Ectodermal cell (in vitro differentiated cells): ENCODE results near the gene POU2F1.
"Not testable (repeated sequence)": the region's sequence is repeated elsewhere in the genome, so short reads cannot be mapped to it uniquely, and the experiment has no call there.

Source experiments
- H3K27ac ChIP-seq: 2 replicates; pipeline ENCODE4 v1.7.0; 2013; ENCODE audit warnings: mild to moderate bottlenecking, low read depth, low read length; ENCODE audit not compliant: insufficient read depth, poor library complexity, severe bottlenecking
- H3K27me3 ChIP-seq: 2 replicates; pipeline ENCODE4 v1.7.0; 2013; ENCODE audit warnings: mild to moderate bottlenecking, low read length; ENCODE audit not compliant: insufficient read depth, control insufficient read depth, poor library complexity, severe bottlenecking
- H3K36me3 ChIP-seq: one replicate; pipeline ENCODE4 v1.7.0; 2013; ENCODE audit warnings: low read length; ENCODE audit not compliant: control insufficient read depth, insufficient read depth
- H3K4me1 ChIP-seq: one replicate; pipeline ENCODE4 v1.7.0; 2013; ENCODE audit warnings: low read length; ENCODE audit not compliant: control insufficient read depth, insufficient read depth
- H3K4me3 ChIP-seq: 2 replicates; pipeline ENCODE4 v1.7.0; 2013; ENCODE audit warnings: low read depth, low read length, control low read depth; ENCODE audit not compliant: insufficient read depth
- H3K9me3 ChIP-seq: 2 replicates; pipeline ENCODE4 v1.7.0; 2013; ENCODE audit warnings: mild to moderate bottlenecking, low read length, moderate library complexity; ENCODE audit not compliant: control insufficient read depth
- WGBS, 2 experiments: methylation state at CpG; one replicate each; pipeline ENCODE4 v1.1.7; 2013; ENCODE audit warnings: missing lambda C conversion rate in 2 of 2; 5-methylcytosine and 5-hydroxymethylcytosine counted together

The POU2F1 gene

GRCh38 chr1:167230437-167230836 is 9.8 kb downstream of the POU2F1 start:
- no peaks in the 10 kb centered on the region for H3K9me3 ChIP-seq
- H3K4me3 ChIP-seq, result no peak overlapping the region
- no peaks in the 10 kb centered on the region for H3K27me3 ChIP-seq
- H3K36me3 ChIP-seq, result no peaks in the 10 kb centered on the region
- H3K4me1 ChIP-seq, result peaks cover 15% of the 10 kb centered on the region
- no peak overlapping the region for H3K27ac ChIP-seq

DNA sequence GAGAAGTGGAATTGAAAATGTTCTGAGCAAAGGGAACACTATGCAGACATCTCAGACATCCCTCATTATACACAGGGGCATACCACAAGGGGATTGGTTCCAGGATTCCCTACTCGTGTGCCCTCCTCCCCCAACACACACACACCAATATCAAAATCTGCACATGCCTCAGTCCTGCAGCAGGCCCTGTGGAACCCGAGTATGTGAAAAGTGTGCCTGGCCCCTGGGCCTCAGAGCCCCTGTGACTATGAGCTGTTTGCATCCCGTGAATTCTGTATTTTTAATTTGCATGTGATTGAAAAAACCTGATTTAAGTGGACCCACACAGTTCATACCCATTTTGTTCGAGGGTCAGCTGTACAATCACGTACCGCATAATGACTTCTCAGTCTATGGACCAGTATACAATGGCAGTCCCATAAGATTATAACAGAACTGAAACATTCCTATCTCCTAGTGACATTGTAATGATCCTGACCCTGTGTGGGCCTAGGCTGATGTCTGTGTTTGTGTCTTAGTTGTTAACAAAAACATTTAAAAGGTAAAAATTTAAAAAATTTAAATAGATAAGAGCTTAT is 11.3 kb downstream of the POU2F1 start:
- WGBS, 2 experiments, result 90% methylated on average over 6 of the region's 6 CpGs
- no peaks in the 10 kb centered on the region for H3K9me3 ChIP-seq
- H3K27ac ChIP-seq, result no peak overlapping the region
- peaks cover 11% of the 10 kb centered on the region for H3K4me1 ChIP-seq
- H3K4me3 ChIP-seq, result no peak overlapping the region
- no peaks in the 10 kb centered on the region for H3K36me3 ChIP-seq
- no peaks in the 10 kb centered on the region for H3K27me3 ChIP-seq

GRCh38 chr1:167232801-167233200 is 12.1 kb downstream of the POU2F1 start:
- 89 to 95% methylated on average over 2 of the region's 2 CpGs for WGBS, 2 experiments
- H3K4me1 ChIP-seq, result peaks cover 6% of the 10 kb centered on the region
- no peaks in the 10 kb centered on the region for H3K9me3 ChIP-seq

GRCh38 chr1:167233373-167233772 is 12.7 kb downstream of the POU2F1 start:
- Histone ChIP-seq H3K27ac (no peak overlapping the region), H3K27me3 (no peaks in the 10 kb centered on the region), H3K36me3 (no peaks in the 10 kb centered on the region), H3K4me1 (peaks cover under 1% of the 10 kb centered on the region), H3K9me3 (no peaks in the 10 kb centered on the region), H3K4me3 (no peak overlapping the region)
- WGBS, 2 experiments, result 100% methylated on average over 1 of the region's 1 CpG

More at GRCh38 chr1:167232801-167233200, 12.1 kb downstream of the POU2F1 start:
- Histone ChIP-seq H3K36me3 (no peaks in the 10 kb centered on the region), H3K27ac (no peak overlapping the region), H3K4me3 (no peak overlapping the region), H3K27me3 (no peaks in the 10 kb centered on the region)

DNA sequence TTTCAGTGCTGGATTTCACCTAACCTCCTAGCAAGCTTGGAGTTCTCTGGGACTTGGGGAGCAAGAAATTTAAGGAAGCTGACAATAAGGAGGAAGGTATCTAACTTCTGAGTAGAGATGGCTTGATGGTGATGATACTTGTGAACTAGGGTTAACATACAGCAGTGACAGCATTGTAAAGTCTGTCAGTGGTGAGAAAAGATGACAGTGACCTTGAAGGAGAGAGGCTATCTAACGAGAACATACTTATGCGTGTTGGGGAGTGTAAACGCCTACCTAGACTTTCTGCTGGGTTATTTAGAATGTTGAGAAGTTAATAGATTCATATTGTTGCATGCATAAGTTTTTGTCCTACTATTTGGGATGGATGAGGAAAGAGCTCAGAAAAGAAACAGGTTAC is 16.3 kb downstream of the POU2F1 start:
- Histone ChIP-seq H3K4me3 (no peak overlapping the region), H3K9me3 (no peaks in the 10 kb centered on the region), H3K27me3 (no peaks in the 10 kb centered on the region), H3K36me3 (no peaks in the 10 kb centered on the region), H3K27ac (no peak overlapping the region), H3K4me1 (no peaks in the 10 kb centered on the region)
- 95 to 96% methylated on average over 3 of the region's 3 CpGs for WGBS, 2 experiments

- H3K9me3 ChIP-seq, result no peaks in the 10 kb centered on the region
- H3K27me3 ChIP-seq, result no peaks in the 10 kb centered on the region
- H3K36me3 ChIP-seq, result no peaks in the 10 kb centered on the region
Observed at GRCh38 chr1:167238713-167239112, 18.0 kb downstream of the POU2F1 start.

DNA sequence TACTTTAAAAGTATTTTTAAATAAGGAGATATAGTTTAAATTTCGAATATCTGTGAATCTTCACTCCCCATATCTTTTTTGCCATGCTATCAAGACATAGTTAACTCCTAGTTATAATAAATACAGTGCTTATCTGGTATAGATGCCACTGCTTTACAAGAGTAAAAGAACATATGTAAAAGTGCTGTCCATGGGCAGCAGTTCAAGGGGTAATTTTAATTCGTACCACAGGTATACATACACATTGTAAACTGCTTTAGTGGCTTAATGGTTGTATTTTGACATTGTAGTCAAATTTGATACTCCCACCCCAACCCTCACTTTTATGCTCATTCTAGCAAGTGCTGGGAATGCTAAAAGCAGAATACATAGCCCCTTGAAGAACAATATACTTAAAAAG is 18.6 kb downstream of the POU2F1 start:
- Histone ChIP-seq H3K36me3 (no peaks in the 10 kb centered on the region), H3K4me3 (no peak overlapping the region), H3K27me3 (no peaks in the 10 kb centered on the region), H3K9me3 (no peaks in the 10 kb centered on the region), H3K4me1 (no peaks in the 10 kb centered on the region), H3K27ac (no peak overlapping the region)
- 100% methylated on average over 1 of the region's 2 CpGs; no CpG with 5 or more reads in 1 of the 2 experiments for WGBS, 2 experiments

More at GRCh38 chr1:167238713-167239112, 18.0 kb downstream of the POU2F1 start:
- Histone ChIP-seq H3K27ac (no peak overlapping the region), H3K4me1 (no peaks in the 10 kb centered on the region), H3K4me3 (no peak overlapping the region)

- Histone ChIP-seq H3K27me3 (no peaks in the 10 kb centered on the region), H3K9me3 (no peaks in the 10 kb centered on the region), H3K4me3 (no peak overlapping the region), H3K4me1 (no peaks in the 10 kb centered on the region), H3K36me3 (no peaks in the 10 kb centered on the region), H3K27ac (no peak overlapping the region)
- 93 to 96% methylated on average over 2 of the region's 2 CpGs for WGBS, 2 experiments
Observed at GRCh38 chr1:167244244-167244643, 23.6 kb downstream of the POU2F1 start.

GRCh38 chr1:167245168-167245567 is 24.5 kb downstream of the POU2F1 start:
- WGBS, 2 experiments, result 87 to 97% methylated on average over 5 of the region's 5 CpGs
- not testable (repeated sequence) for H3K36me3 ChIP-seq, H3K9me3 ChIP-seq, H3K27me3 ChIP-seq, H3K4me3 ChIP-seq, H3K4me1 ChIP-seq, H3K27ac ChIP-seq

- Histone ChIP-seq H3K4me1 (no peaks in the 10 kb centered on the region), H3K4me3 (no peak overlapping the region), H3K27me3 (no peaks in the 10 kb centered on the region), H3K9me3 (no peaks in the 10 kb centered on the region), H3K36me3 (no peaks in the 10 kb centered on the region), H3K27ac (no peak overlapping the region)
- WGBS, 2 experiments, result 76% methylated on average over 5 of the region's 5 CpGs
Observed at GRCh38 chr1:167246971-167247370, 26.3 kb downstream of the POU2F1 start.

GRCh38 chr1:167247754-167248153 is 27.1 kb downstream of the POU2F1 start:
- H3K4me1 ChIP-seq, result no peaks in the 10 kb centered on the region
- no peaks in the 10 kb centered on the region for H3K9me3 ChIP-seq
- H3K4me3 ChIP-seq, result no peak overlapping the region
- no peak overlapping the region for H3K27ac ChIP-seq
- 100% methylated on average over 1 of the region's 1 CpG; no CpG with 5 or more reads in 1 of the 2 experiments for WGBS, 2 experiments
- no peaks in the 10 kb centered on the region for H3K27me3 ChIP-seq
- H3K36me3 ChIP-seq, result no peaks in the 10 kb centered on the region
